LNCaP clone FGC (cell line): Measurements from ENCODE around the gene MBNL2.
A peak's percentile ranks its signal among the peaks of the same experiment; 100 is the strongest.

Experiments used
- DNase-seq: peaks from one replicate; pipeline ENCODE4 v3.0.0-alpha.2; 2011; ENCODE audit warnings: low read depth
- H3K4me3 ChIP-seq: 2 replicates; pipeline ENCODE4 v1.5.1; 2011; ENCODE audit warnings: mild to moderate bottlenecking, low read depth, low read length, control low read depth
- CTCF ChIP-seq: IDR thresholded peaks from 2 replicates; pipeline ENCODE4 v1.5.1; 2012; ENCODE audit warnings: mild to moderate bottlenecking; ENCODE audit not compliant: control insufficient read depth, insufficient read depth; ENCODE audit errors: extremely low read depth

Gene MBNL2

DNA sequence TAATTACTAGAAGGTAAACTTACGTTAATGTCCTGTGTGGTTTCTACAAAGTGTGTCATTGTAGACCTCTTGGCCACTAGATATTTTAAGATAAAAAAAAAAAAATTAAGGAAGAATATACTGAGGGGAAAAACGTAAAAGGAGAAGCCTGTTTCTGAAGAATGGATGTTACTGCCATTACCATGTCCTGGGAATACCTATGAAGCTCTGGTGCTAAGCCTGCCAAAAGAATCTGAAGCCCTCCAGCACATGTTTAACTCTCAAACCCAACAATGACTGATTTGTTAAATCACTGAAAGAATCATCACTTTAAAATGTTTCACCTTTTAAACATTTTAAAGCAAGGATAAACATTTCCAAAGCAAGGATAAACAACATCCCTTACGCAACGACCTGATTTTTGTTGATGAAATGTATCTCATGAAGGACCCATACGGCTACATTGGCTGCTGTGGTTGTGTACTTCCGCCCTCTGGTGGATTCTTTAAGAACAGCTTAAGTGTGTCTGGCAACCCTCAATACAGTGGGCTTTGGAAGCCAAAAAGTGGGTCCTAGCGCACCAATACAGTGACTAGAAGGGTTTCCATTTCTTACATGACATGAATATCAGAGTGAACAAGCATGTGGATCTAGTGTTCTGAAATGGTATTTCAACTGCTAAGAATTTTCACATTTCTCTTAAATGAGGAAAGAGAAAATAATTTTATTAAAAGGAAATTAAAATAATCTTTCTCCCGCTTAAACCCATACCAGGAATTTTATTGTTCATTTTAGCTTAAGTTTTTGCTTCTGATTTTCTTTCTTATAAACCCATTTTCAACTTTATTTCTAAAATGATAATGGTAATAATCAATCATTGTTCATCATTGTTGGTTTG is 137.3 kb downstream of the MBNL2 start:
- TF ChIP-seq CTCF: peak; percentile 66
- H3K4me3 ChIP-seq: no peak overlapping the region
- DNase-seq: peak; percentile 25

GRCh38 chr13:97360610-97361009 is 138.5 kb downstream of the MBNL2 start:
- TF ChIP-seq CTCF: no peak
- DNase-seq: no peak
- H3K4me3 ChIP-seq: no peak overlapping the region

- TF ChIP-seq CTCF: no peak
- no peak overlapping the region for H3K4me3 ChIP-seq
- DNase-seq: no peak
Measured at GRCh38 chr13:97364031-97364430, 141.9 kb downstream of the MBNL2 start.

DNA sequence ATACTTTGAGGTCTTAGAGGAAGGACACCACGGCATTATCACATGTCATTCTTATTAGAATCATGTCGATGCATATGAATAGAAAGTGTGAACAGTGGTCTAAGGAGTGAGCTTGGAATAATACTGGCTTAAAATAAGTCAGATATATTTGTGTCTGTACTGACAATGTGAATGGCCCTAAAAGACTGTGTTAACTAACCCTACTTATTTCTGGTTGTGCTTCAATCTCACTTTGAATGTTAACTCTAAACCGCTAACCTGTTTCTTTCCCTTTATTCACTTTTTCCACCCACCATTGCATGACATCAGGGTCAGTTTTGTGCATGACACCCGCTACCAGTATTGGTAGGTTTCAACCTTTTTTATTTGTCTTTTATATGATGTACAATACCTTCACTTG is 142.7 kb downstream of the MBNL2 start:
- no peak for DNase-seq
- H3K4me3 ChIP-seq: no peak overlapping the region
- no peak for TF ChIP-seq CTCF

- TF ChIP-seq CTCF: 0 out of 2 replicates have a peak, but pooled peaks have one; percentile 9
- DNase-seq: no peak
- H3K4me3 ChIP-seq: no peak overlapping the region
Measured at GRCh38 chr13:97366172-97366688, 144.1 kb downstream of the MBNL2 start.

DNA sequence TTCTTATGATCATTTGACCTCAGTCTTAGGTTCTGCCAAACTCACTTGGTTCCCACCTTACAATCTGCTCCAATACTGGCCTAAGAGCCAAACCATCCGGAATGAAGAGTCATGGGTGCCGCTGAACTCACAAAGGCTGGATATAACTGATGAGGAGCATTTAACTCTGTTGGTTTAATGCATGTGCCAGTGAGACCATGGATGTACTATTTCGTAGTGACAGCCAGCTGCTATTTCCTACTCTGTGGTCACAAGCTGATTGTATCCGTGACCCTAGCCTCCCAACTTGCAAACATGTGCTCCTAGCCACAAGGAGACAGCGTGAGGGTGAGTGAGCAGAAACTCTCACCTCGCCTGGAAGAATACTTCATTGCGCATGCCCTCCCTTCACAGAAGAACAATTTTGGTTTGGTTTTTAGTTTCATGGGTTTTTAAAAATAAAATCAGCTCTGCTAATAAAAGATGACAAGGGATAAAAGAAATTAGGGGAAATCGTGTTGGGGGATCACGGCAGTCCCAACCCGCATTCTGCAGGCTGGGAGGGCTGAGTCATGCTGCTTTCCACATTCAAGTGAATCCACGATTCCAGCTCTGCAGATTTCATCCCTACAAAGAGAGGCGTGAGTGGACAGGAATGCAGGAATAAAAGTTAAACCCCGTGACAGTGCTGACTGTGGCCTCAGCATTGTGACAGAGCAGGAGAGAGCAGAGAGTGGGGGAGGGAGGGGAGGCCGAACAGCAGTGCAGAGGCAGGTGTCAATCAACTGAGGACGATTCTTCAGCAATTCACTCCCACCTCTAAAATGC is 145.1 kb downstream of the MBNL2 start:
- no peak for DNase-seq
- no peak overlapping the region for H3K4me3 ChIP-seq
- no peak for TF ChIP-seq CTCF
